Upper lobe of left lung (tissue), 6 donors: ENCODE results near the gene DHRS11. TPM values are rescaled to one million over a fixed set of nuclear protein-coding genes. Genes with fewer than 3 reads are reported as not detected.

Source experiments
- ATAC-seq, 2 donors: fragments of 200-7000 bp; cut with Tn5 transposase; one replicate each; pipeline ENCODE4 v1.9.1; 2022; ENCODE audit warnings: mild to moderate bottlenecking in 2 of 2, moderate library complexity in 2 of 2; ENCODE audit not compliant: low FRiP score in 2 of 2
- DNase-seq, 2 donors: peaks; one replicate each; pipeline ENCODE4 v3.0.0-alpha.2; 2019 to 2020
- H3K27ac ChIP-seq, 4 donors: fragments of 200-600 bp; sonication (generic); one replicate each; pipeline ENCODE4 v1.5.1; 2016 to 2019
- H3K27me3 ChIP-seq, 4 donors: fragments of 200-600 bp; sonication (generic); one replicate each; pipeline ENCODE4 v1.5.1; 2017 to 2019
- H3K36me3 ChIP-seq, 4 donors: fragments of 200-600 bp; sonication (generic); one replicate each; pipeline ENCODE4 v1.5.1; 2016 to 2019
- H3K4me1 ChIP-seq, 4 donors: fragments of 200-600 bp; sonication (generic); one replicate each; pipeline ENCODE4 v1.5.1; 2018 to 2019
- H3K4me3 ChIP-seq, 4 donors: fragments of 200-600 bp; sonication (generic); one replicate each; pipeline ENCODE4 v1.5.1; 2017 to 2019; ENCODE audit warnings: mild to moderate bottlenecking in 2 of 4, moderate library complexity in 1 of 4
- H3K9me3 ChIP-seq, 4 donors: fragments of 200-600 bp; sonication (generic); one replicate each; pipeline ENCODE4 v1.5.1; 2018 to 2019
- EP300 ChIP-seq, 4 donors: sonication (generic); formaldehyde crosslinking; IDR thresholded peaks; one replicate each; pipeline ENCODE4 v1.5.1; 2017; ENCODE audit warnings: antibody characterized with exemption in 4 of 4, control low read depth in 2 of 4
- POLR2A ChIP-seq, 4 donors: fragments of 450-650 bp; IDR thresholded peaks; one replicate each; pipeline ENCODE4 v1.5.1; 2016 to 2017; ENCODE audit warnings: antibody characterized with exemption in 4 of 4, mild to moderate bottlenecking in 2 of 4
- POLR2AphosphoS5 ChIP-seq, 2 donors: sonication (generic); formaldehyde crosslinking; IDR thresholded peaks; one replicate each; pipeline ENCODE4 v1.5.1; 2017; ENCODE audit warnings: antibody characterized with exemption in 2 of 2
- WGBS, 2 donors: methylation state at CpG; one replicate each; pipeline ENCODE4 v1.1.5; 2017 to 2018; 5-methylcytosine and 5-hydroxymethylcytosine counted together
- total RNA-seq, 6 donors: library from RNA; depleted of rRNA in 4 of 6; stranded (reverse); fragments of >200 nt in 4 of 6; gene quantifications; one replicate each; pipeline versions ENCODE4 v1.1.0 to v1.2.1, GENCODE V29; 2016 to 2021
- TF ChIP-seq, protein P1 (sequence below), 6 experiments: fragments of 450-650 bp in 4 of 6; fragments of 200-600 bp in 2 of 6; sonication (generic) in 2 of 6; IDR thresholded peaks; one replicate each; pipeline ENCODE4 v1.5.1; 2016 to 2019; ENCODE audit warnings: antibody characterized with exemption in 6 of 6
- donor health status: DM: no; HTN: no; CAD: no; lungs with moderate emphysema.
- donor health status: DM: no; HTN: yes; CAD: no; lungs with severe emphysema.

Gene DHRS11
- total RNA-seq, 6 donors from 2014 or later: 3.6 to 7.5 (median 4.9) TPM

DNA sequence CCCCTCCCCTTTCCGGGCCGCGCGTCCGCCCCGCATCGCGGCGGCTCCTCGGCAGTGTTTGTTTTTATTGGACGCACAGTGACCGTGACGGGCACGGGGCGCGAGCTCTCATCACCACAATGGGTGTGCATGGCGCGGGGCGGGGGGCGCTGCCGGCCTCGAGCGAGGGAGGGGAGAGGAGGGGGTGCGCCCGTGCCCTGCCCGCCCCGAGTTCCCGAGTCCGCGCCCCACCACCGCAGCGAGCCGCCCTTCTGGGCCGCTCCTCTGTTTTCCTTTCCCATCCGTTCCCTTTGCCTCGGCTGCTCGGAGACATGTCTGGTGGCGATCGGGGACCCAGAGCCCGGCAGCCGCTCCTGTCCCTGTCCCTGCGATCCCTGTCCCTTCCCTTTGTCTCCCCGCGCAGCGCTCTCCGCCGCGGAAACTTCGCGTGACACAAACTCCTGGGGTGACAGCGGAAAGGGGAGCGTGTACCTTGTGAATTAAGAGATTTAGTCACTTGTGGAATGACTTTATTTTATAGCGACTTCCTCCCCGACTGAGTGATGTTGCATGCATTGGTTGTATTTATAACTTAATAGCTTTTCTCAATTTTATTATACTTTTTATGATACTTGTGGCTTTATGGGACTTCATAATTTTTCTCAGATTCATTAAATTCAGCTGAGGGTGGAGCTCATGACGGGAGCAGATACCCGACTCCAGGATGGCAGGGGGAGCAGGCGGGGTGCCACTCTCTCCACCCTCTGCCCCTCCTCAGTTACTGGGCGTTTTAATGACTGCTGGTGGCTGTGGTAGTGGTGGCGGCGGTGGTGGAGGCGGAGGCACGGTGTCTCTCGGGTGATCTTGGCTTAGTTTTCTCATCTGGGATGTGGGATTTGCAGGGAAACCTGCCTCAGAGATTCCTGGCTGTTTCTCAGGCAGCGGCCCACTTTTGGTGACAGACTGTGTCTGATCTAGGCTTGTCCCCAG, 50.5 kb downstream of the DHRS11 start:
- WGBS, 2 donors: 5 to 10% methylated on average over 33 to 48 of the region's 64 CpGs
- Histone ChIP-seq H3K36me3 (no peaks in the 10 kb centered on the region), H3K4me1 (peaks cover 12 to 16% (median 13%) of the 10 kb centered on the region in 4 donors), H3K27me3 (peaks cover 0 to 27% (median 7%) of the 10 kb centered on the region in 4 donors), H3K9me3 (no peaks in the 10 kb centered on the region), H3K27ac (no peak overlapping the region), H3K4me3 (peak overlapping the region in 3 of 4 donors; percentile 8 to 38 (median 21))
- ATAC-seq: peak in 1 of 2 donors; percentile 32
- peak in 1 of 2 donors; percentile 81 for DNase-seq
- TF ChIP-seq EP300 (IDR thresholded peaks at IDR 0.05) (no peak), POLR2AphosphoS5 (IDR thresholded peaks at IDR 0.05) (no peak), POLR2A (IDR thresholded peaks at IDR 0.05) (no peak)
- TF ChIP-seq, protein P1, sequence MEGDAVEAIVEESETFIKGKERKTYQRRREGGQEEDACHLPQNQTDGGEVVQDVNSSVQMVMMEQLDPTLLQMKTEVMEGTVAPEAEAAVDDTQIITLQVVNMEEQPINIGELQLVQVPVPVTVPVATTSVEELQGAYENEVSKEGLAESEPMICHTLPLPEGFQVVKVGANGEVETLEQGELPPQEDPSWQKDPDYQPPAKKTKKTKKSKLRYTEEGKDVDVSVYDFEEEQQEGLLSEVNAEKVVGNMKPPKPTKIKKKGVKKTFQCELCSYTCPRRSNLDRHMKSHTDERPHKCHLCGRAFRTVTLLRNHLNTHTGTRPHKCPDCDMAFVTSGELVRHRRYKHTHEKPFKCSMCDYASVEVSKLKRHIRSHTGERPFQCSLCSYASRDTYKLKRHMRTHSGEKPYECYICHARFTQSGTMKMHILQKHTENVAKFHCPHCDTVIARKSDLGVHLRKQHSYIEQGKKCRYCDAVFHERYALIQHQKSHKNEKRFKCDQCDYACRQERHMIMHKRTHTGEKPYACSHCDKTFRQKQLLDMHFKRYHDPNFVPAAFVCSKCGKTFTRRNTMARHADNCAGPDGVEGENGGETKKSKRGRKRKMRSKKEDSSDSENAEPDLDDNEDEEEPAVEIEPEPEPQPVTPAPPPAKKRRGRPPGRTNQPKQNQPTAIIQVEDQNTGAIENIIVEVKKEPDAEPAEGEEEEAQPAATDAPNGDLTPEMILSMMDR (IDR thresholded peaks at IDR 0.05): no peak

DNA sequence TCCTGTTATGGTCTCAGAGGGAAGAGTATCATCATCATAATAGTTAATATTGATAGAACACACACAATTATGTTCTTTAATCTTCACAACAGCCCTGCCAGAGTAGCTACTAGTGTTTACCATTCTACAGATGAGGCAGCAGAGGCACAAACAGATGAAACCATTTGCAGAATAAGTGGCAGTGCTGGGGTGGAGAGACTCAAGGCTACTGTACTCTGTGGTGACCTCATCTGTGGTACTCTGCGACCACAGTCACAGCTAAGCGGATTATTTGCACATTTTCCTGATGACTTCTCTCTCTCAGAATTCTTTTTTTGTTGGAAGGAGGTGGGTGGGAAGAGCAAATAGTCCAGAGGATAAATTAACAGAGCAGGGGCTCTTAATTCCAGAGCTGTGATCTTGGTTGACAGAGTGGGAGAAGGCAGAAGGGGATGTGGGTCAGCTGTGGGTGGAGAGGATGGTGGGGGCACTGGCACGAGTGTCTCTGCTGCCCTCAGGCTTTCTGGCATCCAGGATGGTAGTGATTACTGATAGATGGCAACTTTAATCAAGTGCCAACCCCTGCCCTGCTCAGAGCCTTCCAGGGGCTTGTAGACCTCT, 51.5 kb downstream of the DHRS11 start:
- peaks cover 12 to 16% (median 13%) of the 10 kb centered on the region in 4 donors for H3K4me1 ChIP-seq
- TF ChIP-seq POLR2A (IDR thresholded peaks at IDR 0.05) (no peak), POLR2AphosphoS5 (IDR thresholded peaks at IDR 0.05) (no peak), EP300 (IDR thresholded peaks at IDR 0.05) (no peak)
- TF ChIP-seq, protein P1 (IDR thresholded peaks at IDR 0.05): no peak
- no peaks in the 10 kb centered on the region for H3K9me3 ChIP-seq
- no peaks in the 10 kb centered on the region for H3K36me3 ChIP-seq
- ATAC-seq: no peak
- peaks cover 0 to 27% (median 7%) of the 10 kb centered on the region in 4 donors for H3K27me3 ChIP-seq
- no peak overlapping the region for H3K4me3 ChIP-seq
- H3K27ac ChIP-seq: no peak overlapping the region
- WGBS, 2 donors: 51 to 65% methylated on average over 3 of the region's 3 CpGs
- DNase-seq: no peak

DNA sequence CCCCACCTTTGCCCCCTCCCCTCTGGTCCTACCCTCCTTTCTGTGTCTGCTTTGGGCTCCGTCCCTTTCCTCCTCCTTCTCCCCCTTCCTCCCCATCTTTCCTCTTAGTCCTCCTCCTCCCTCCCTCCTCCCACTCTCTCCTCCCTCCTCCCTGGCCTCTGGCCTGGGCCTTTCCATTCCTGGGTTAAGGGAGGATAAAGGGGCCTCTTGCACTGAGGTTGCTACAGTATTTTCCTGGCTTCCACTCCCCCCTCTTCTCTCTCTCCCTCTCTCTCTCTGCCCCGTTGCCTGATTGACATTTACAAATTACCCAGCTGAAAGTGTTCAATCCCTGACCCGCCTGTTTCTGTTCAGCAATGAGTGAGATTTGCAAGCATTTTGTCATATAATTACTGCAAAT, 53.7 kb downstream of the DHRS11 start:
- whole genome bisulfite sequencing, 2 donors: 46 to 52% methylated on average over 3 of the region's 3 CpGs
- ATAC-seq (no peak), DNase-seq (no peak)
- H3K4me1 ChIP-seq: peaks cover 12 to 16% (median 13%) of the 10 kb centered on the region in 4 donors
- no peaks in the 10 kb centered on the region for H3K9me3 ChIP-seq
- peaks cover 0 to 27% (median 7%) of the 10 kb centered on the region in 4 donors for H3K27me3 ChIP-seq
- TF ChIP-seq, protein P1 (IDR thresholded peaks at IDR 0.05): no peak
- TF ChIP-seq POLR2A (IDR thresholded peaks at IDR 0.05) (no peak), POLR2AphosphoS5 (IDR thresholded peaks at IDR 0.05) (no peak), EP300 (IDR thresholded peaks at IDR 0.05) (no peak)
- no peak overlapping the region for H3K27ac ChIP-seq
- no peak overlapping the region for H3K4me3 ChIP-seq
- H3K36me3 ChIP-seq: no peaks in the 10 kb centered on the region

DNA sequence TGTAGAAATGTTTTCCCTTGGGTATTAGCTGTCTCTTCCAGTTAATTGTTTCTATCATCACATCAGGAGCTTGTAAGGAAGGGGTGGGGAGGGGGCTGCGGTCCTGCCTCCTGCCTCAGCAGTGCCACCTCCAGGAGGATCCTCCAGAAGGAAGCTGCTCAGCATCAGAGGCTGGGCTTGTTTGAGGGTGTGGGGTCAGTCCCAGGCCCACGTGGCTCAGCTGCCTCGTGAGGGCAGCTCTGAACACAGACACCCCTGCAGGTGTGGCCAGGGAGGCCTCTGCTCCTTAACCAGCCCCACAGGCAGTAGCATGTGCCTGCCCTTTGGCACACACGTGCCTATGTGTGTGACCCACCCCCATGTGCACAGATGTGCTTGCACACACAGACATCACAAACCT, 56.0 kb downstream of the DHRS11 start:
- WGBS, 2 donors: 23 to 37% methylated on average over 3 to 4 of the region's 4 CpGs
- peak in 1 of 2 donors; percentile 34 for DNase-seq
- Histone ChIP-seq H3K4me3 (no peak overlapping the region), H3K4me1 (peaks cover 0 to under 1% (median 0%) of the 10 kb centered on the region in 4 donors), H3K27ac (no peak overlapping the region), H3K9me3 (no peaks in the 10 kb centered on the region), H3K27me3 (peaks cover 0 to 8% (median under 1%) of the 10 kb centered on the region in 4 donors), H3K36me3 (no peaks in the 10 kb centered on the region)
- ATAC-seq: no peak
- no peak for TF ChIP-seq POLR2AphosphoS5 (IDR thresholded peaks at IDR 0.05)
- TF ChIP-seq, protein P1 (IDR thresholded peaks at IDR 0.05): no peak
